ENCODE results near the gene HOXC12.

DNA sequence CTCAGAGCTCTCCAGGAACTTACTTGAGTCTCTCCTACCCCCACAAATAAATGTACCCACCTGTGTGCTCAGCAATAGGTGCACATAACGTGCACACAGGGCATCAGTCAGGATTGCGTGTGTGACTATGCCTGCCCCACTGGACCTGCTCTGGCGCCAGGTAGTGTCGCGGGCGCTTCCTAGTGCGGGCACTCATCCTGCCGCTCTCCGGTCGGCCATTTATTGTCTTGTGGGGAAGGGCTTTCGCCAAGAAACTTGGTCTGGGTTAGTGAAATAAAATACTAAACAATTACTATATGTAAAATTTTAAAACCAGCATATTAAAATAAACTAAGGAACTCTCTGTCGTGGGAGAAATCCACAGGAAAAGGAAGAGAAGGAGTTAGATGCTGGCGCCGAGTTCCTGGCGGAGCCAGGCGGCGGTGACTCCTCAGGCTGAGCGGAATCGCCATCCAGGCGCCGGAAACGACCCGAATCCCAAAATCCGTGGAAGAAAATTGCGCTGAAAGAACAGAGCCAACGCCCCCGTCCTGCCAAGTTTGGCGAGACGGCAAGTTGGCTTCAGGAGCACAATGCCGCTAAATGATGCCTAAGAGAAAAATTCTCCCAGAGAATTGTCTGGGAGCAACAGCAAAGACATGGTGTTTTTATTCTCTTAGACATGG lies 24.0 kb upstream of the HOXC12 start:
- no peak for TF ChIP-seq ZNF239 (tag by site-specific recombination; IDR thresholded peaks at IDR 0.05)
- TF ChIP-seq, protein P1, sequence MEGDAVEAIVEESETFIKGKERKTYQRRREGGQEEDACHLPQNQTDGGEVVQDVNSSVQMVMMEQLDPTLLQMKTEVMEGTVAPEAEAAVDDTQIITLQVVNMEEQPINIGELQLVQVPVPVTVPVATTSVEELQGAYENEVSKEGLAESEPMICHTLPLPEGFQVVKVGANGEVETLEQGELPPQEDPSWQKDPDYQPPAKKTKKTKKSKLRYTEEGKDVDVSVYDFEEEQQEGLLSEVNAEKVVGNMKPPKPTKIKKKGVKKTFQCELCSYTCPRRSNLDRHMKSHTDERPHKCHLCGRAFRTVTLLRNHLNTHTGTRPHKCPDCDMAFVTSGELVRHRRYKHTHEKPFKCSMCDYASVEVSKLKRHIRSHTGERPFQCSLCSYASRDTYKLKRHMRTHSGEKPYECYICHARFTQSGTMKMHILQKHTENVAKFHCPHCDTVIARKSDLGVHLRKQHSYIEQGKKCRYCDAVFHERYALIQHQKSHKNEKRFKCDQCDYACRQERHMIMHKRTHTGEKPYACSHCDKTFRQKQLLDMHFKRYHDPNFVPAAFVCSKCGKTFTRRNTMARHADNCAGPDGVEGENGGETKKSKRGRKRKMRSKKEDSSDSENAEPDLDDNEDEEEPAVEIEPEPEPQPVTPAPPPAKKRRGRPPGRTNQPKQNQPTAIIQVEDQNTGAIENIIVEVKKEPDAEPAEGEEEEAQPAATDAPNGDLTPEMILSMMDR (tag by site-specific recombination; IDR thresholded peaks at IDR 0.05) = no peak
- no peak for TF ChIP-seq ZBTB7A (tag by site-specific recombination; IDR thresholded peaks at IDR 0.05; ENCODE audit: low read depth)
- no peak for TF ChIP-seq ZNF792 (tag by site-specific recombination; IDR thresholded peaks at IDR 0.05)
- TF ChIP-seq, protein P2, sequence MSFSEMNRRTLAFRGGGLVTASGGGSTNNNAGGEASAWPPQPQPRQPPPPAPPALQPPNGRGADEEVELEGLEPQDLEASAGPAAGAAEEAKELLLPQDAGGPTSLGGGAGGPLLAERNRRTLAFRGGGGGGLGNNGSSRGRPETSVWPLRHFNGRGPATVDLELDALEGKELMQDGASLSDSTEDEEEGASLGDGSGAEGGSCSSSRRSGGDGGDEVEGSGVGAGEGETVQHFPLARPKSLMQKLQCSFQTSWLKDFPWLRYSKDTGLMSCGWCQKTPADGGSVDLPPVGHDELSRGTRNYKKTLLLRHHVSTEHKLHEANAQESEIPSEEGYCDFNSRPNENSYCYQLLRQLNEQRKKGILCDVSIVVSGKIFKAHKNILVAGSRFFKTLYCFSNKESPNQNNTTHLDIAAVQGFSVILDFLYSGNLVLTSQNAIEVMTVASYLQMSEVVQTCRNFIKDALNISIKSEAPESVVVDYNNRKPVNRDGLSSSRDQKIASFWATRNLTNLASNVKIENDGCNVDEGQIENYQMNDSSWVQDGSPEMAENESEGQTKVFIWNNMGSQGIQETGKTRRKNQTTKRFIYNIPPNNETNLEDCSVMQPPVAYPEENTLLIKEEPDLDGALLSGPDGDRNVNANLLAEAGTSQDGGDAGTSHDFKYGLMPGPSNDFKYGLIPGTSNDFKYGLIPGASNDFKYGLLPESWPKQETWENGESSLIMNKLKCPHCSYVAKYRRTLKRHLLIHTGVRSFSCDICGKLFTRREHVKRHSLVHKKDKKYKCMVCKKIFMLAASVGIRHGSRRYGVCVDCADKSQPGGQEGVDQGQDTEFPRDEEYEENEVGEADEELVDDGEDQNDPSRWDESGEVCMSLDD (tag by site-specific recombination; IDR thresholded peaks at IDR 0.05) = no peak
- TF ChIP-seq, protein P3, sequence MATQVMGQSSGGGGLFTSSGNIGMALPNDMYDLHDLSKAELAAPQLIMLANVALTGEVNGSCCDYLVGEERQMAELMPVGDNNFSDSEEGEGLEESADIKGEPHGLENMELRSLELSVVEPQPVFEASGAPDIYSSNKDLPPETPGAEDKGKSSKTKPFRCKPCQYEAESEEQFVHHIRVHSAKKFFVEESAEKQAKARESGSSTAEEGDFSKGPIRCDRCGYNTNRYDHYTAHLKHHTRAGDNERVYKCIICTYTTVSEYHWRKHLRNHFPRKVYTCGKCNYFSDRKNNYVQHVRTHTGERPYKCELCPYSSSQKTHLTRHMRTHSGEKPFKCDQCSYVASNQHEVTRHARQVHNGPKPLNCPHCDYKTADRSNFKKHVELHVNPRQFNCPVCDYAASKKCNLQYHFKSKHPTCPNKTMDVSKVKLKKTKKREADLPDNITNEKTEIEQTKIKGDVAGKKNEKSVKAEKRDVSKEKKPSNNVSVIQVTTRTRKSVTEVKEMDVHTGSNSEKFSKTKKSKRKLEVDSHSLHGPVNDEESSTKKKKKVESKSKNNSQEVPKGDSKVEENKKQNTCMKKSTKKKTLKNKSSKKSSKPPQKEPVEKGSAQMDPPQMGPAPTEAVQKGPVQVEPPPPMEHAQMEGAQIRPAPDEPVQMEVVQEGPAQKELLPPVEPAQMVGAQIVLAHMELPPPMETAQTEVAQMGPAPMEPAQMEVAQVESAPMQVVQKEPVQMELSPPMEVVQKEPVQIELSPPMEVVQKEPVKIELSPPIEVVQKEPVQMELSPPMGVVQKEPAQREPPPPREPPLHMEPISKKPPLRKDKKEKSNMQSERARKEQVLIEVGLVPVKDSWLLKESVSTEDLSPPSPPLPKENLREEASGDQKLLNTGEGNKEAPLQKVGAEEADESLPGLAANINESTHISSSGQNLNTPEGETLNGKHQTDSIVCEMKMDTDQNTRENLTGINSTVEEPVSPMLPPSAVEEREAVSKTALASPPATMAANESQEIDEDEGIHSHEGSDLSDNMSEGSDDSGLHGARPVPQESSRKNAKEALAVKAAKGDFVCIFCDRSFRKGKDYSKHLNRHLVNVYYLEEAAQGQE (tag by site-specific recombination; IDR thresholded peaks at IDR 0.05) = no peak
- no peak for TF ChIP-seq ZNF311 (tag by site-specific recombination; IDR thresholded peaks at IDR 0.05; ENCODE audit: borderline replicate concordance)

Measured in HEK293 (cell line).